BJ (cell line): ENCODE measurements around the gene RBM7. TPM values are rescaled to one million over a fixed set of nuclear protein-coding genes. Genes with fewer than 3 reads are reported as not detected.

ENCODE experiments used
- CTCF ChIA-PET: fragments of 350-600 bp; formaldehyde crosslinking; extraction: SDS; loops from one replicate; lab custom pipeline; 2021; ENCODE audit warnings: antibody characterized with exemption, inconsistent platforms; lab: Yijun Ruan, JAX
- POLR2A ChIA-PET: fragments of 300-600 bp; sonication (Branson Sonifier 250); formaldehyde crosslinking; extraction: SDS; loops from one replicate; lab custom pipeline; 2021; ENCODE audit warnings: antibody characterized with exemption; lab: Charles Lee
- DNase-seq: peaks from one replicate; pipeline ENCODE4 v3.0.0-alpha.2; 2011; ENCODE audit warnings: low read depth
- H3K27me3 ChIP-seq: 2 replicates; pipeline ENCODE4 v1.6.0; 2011; ENCODE audit warnings: low read length; ENCODE audit not compliant: control insufficient read depth, insufficient read depth
- H3K36me3 ChIP-seq: 2 replicates; pipeline ENCODE4 v1.5.1; 2011; ENCODE audit warnings: low read length; ENCODE audit not compliant: control insufficient read depth, insufficient read depth
- H3K4me3 ChIP-seq: 2 replicates; pipeline ENCODE4 v1.5.1; 2011; ENCODE audit warnings: low read depth, mild to moderate bottlenecking, control low read depth, low read length
- polyA plus RNA-seq: library from polyadenylated mRNA; depleted of rRNA; stranded (reverse); fragments of >200 nt; gene quantifications from 2 replicates; pipeline ENCODE4 v1.2.3, GENCODE V29; 2011
- TF ChIP-seq, protein P1 (sequence below): IDR thresholded peaks from 2 replicates; pipeline ENCODE4 v1.5.1; 2011; ENCODE audit warnings: low read depth, mild to moderate bottlenecking, control low read depth, inconsistent platforms, low read length, moderate library complexity; ENCODE audit not compliant: insufficient read depth

RBM7 gene
- polyA plus RNA-seq, 1 experiment = 35.5 TPM

DNA sequence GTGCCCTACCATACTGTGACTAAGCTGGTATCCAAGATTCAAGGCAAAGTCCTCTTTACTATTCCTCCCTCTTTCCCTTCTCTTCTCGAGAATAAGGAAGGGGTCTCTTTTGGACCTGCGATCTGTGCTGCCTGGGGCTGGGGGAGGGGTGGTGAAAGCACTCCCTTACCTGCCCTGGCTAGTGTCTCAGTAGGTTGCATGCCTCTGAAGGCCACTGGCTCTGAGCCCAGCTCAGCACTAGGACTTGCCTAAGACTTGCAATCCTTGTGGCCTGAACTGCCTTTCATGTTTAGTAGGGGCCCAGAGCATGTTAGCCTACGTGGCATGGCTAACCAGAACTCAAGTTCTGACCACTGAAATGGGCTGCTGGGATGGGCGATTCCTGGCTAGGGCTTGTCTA is 25.8 kb downstream of the RBM7 start:
- no peak for DNase-seq
- Histone ChIP-seq H3K36me3 (no peaks in the 10 kb centered on the region), H3K4me3 (no peak overlapping the region), H3K27me3 (no peaks in the 10 kb centered on the region)
- TF ChIP-seq, protein P1, sequence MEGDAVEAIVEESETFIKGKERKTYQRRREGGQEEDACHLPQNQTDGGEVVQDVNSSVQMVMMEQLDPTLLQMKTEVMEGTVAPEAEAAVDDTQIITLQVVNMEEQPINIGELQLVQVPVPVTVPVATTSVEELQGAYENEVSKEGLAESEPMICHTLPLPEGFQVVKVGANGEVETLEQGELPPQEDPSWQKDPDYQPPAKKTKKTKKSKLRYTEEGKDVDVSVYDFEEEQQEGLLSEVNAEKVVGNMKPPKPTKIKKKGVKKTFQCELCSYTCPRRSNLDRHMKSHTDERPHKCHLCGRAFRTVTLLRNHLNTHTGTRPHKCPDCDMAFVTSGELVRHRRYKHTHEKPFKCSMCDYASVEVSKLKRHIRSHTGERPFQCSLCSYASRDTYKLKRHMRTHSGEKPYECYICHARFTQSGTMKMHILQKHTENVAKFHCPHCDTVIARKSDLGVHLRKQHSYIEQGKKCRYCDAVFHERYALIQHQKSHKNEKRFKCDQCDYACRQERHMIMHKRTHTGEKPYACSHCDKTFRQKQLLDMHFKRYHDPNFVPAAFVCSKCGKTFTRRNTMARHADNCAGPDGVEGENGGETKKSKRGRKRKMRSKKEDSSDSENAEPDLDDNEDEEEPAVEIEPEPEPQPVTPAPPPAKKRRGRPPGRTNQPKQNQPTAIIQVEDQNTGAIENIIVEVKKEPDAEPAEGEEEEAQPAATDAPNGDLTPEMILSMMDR = no peak
- POLR2A ChIA-PET = no interaction called here
- CTCF ChIA-PET = interaction anchor here (1.0 to 1.3 kb wide), 2 partner anchors 20 to 86 kb away, joined by 3 read pairs; no protein-coding TSS in a partner anchor

DNA sequence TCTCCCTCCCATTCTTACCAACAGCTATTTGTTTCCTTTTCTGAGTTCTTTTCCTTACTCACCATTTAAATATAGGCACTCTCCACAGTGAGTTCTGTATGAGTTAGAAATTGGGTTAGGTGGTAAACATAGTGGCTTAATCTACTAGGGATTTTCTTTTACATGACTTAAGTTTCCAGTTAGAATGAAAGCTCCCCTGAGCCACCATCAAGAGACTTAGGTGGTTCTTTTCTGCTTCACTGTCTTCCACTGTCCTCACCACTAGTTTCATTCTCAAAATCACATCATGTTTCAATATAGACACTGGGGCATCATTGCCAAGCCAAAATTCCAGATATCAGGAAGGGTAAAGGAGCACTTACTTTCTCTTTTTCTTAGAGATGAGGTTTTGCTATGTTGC is 29.8 kb downstream of the RBM7 start:
- Histone ChIP-seq H3K4me3 (no peak overlapping the region), H3K36me3 (no peaks in the 10 kb centered on the region), H3K27me3 (no peaks in the 10 kb centered on the region)
- TF ChIP-seq, protein P1 = no peak
- CTCF ChIA-PET = no interaction called here
- POLR2A ChIA-PET = interaction anchor here (0.6 kb wide), 1 partner anchor 126 kb away, joined by 3 read pairs; no protein-coding TSS in a partner anchor
- DNase-seq = no peak

DNA sequence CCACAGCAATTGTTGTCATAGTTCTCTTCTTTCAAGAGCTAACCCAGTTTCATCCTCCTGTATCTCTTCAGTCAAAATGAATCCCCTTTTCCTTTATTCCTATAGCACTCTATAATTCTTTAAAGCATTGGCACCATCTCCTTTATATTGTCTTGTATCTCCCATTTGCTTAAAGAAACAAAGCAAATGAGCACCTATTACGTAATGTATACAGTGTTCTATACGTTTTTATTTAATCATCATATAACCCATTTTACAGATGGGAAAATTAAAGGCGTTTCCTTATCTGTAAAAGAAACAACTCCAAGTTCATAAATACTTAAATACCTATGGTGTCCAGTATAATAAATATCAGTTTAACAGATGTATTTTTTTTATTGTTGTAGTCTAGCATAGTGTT is 32.4 kb downstream of the RBM7 start:
- H3K4me3 ChIP-seq = no peak overlapping the region
- H3K27me3 ChIP-seq = no peaks in the 10 kb centered on the region
- POLR2A ChIA-PET = no interaction called here
- H3K36me3 ChIP-seq = no peaks in the 10 kb centered on the region
- CTCF ChIA-PET = no interaction called here
- no peak for DNase-seq
- TF ChIP-seq, protein P1 = no peak

DNA sequence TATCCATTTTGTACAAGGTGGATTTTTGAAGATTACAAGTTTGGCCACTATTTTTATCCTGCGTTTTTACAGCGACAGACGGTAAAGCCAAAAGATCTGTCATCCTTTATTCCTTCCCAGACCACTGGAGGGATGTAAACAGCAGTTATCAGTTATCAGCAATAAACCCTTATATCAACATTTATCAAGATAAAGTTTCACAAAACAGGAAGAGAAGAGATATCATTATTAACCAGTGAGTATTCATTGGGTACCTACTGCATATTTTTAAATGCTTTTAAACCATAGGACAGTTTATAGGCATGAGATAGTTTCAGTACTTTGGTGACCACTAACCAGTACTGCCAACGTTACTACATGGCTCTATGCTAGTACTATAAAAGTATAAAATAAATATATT is 32.9 kb downstream of the RBM7 start:
- Histone ChIP-seq H3K27me3 (no peaks in the 10 kb centered on the region), H3K36me3 (no peaks in the 10 kb centered on the region), H3K4me3 (no peak overlapping the region)
- CTCF ChIA-PET = no interaction called here
- TF ChIP-seq, protein P1 = no peak
- POLR2A ChIA-PET = no interaction called here
- no peak for DNase-seq

DNA sequence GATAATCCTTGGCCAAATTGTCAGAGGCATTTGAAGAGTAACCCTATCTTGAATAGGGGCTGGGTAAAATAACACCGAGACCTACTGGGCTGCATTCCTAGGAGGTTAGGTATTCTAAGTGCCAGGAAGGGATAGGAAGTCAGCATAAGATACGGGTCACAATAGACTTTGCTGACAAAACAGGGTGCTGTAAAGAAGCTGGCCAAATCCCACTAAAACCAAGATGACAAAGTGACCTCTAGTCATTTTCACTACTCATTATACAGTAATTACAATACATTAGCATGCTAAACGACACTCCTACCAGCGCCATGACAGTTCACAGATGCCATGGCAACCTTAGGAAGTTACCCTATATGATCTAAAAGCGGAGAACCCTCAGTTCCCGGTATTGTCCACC is 37.8 kb downstream of the RBM7 start:
- CTCF ChIA-PET = interaction anchor here (0.6 kb wide), 1 partner anchor 59 kb away, joined by 3 read pairs; no protein-coding TSS in a partner anchor
- DNase-seq = no peak
- Histone ChIP-seq H3K36me3 (no peaks in the 10 kb centered on the region), H3K27me3 (no peaks in the 10 kb centered on the region), H3K4me3 (no peak overlapping the region)
- TF ChIP-seq, protein P1 = no peak
- POLR2A ChIA-PET = interaction anchor here (1.3 kb wide), 1 partner anchor 140 kb away, joined by 3 read pairs; no protein-coding TSS in a partner anchor
